Adrenal gland (tissue), 5 donors: Measurements from ENCODE around the gene RNF41.

ENCODE experiments used
- CTCF ChIP-seq, 6 experiments: fragments of 450-650 bp in 4 of 6; fragments of 200-600 bp in 2 of 6; sonication (generic) in 1 of 6; IDR thresholded peaks; 1 replicate in 5 of 6; 2 replicates in 1 of 6; pipeline versions ENCODE4 v1.5.1 to v1.8.0; 2016 to 2021; ENCODE audit warnings: antibody characterized with exemption in 6 of 6, mild to moderate bottlenecking in 2 of 6, moderate library complexity in 1 of 6
- POLR2A ChIP-seq, 2 donors: fragments of 450-650 bp; IDR thresholded peaks; one replicate each; pipeline ENCODE4 v1.6.1; 2017; ENCODE audit warnings: antibody characterized with exemption in 2 of 2, mild to moderate bottlenecking in 2 of 2, moderate library complexity in 1 of 2
- donor health status: DM: no; HTN: no; CAD: no.

- TF ChIP-seq CTCF (IDR thresholded peaks at IDR 0.05) (no peak), POLR2A (IDR thresholded peaks at IDR 0.05) (no peak)
Observed at GRCh38 chr12:56224954-56225353, 3.2 kb upstream of the RNF41 start.
